ENCODE data around the gene TMEM178B.

Gene TMEM178B

GRCh38 chr7:141477865-141478264, 404.0 kb downstream of the TMEM178B start:
- no peak for DNase-seq (ENCODE audit: low read depth)

GRCh38 chr7:141478845-141479244, 405.0 kb downstream of the TMEM178B start:
- no peak for DNase-seq (ENCODE audit: low read depth)

GRCh38 chr7:141480953-141481352, 407.1 kb downstream of the TMEM178B start:
- no peak for DNase-seq (ENCODE audit: low read depth)

- DNase-seq (ENCODE audit: low read depth), result no peak
Measured at GRCh38 chr7:141481971-141482370, 408.1 kb downstream of the TMEM178B start.

GRCh38 chr7:141483044-141483443, 409.2 kb downstream of the TMEM178B start:
- no peak for DNase-seq (ENCODE audit: low read depth)

- DNase-seq (ENCODE audit: low read depth), result no peak
Measured at GRCh38 chr7:141484907-141485306, 411.0 kb downstream of the TMEM178B start.

- no peak for DNase-seq (ENCODE audit: low read depth)
Measured at GRCh38 chr7:141486959-141487358, 413.1 kb downstream of the TMEM178B start.

- DNase-seq (ENCODE audit: low read depth), result no peak
Measured at GRCh38 chr7:141490474-141490873, 416.6 kb downstream of the TMEM178B start.

- DNase-seq (ENCODE audit: low read depth), result no peak
Measured at GRCh38 chr7:141495057-141495456, 421.2 kb downstream of the TMEM178B start.

- DNase-seq (ENCODE audit: low read depth), result no peak
Measured at GRCh38 chr7:141497391-141497790, 423.5 kb downstream of the TMEM178B start.

GRCh38 chr7:141500608-141501007, 426.7 kb downstream of the TMEM178B start:
- no peak for DNase-seq (ENCODE audit: low read depth)

GRCh38 chr7:141501451-141501850, 427.6 kb downstream of the TMEM178B start:
- DNase-seq (ENCODE audit: low read depth), result no peak

GRCh38 chr7:141511316-141511675, 437.4 kb downstream of the TMEM178B start:
- DNase-seq (ENCODE audit: low read depth), result no peak

- no peak for DNase-seq (ENCODE audit: low read depth)
Measured at GRCh38 chr7:141511676-141512396, 438.0 kb downstream of the TMEM178B start.

- DNase-seq (ENCODE audit: low read depth), result no peak
Measured at GRCh38 chr7:141512597-141512996, 438.7 kb downstream of the TMEM178B start.

- no peak for DNase-seq (ENCODE audit: low read depth)
Measured at GRCh38 chr7:141513720-141514119, 439.9 kb downstream of the TMEM178B start.

GRCh38 chr7:141515941-141516340, 442.1 kb downstream of the TMEM178B start:
- DNase-seq (ENCODE audit: low read depth), result no peak

GRCh38 chr7:141519623-141520022, 445.8 kb downstream of the TMEM178B start:
- DNase-seq (ENCODE audit: low read depth), result no peak

- no peak for DNase-seq (ENCODE audit: low read depth)
Measured at GRCh38 chr7:141522657-141523342, 448.9 kb downstream of the TMEM178B start.

- no peak for DNase-seq (ENCODE audit: low read depth)
Measured at GRCh38 chr7:141525973-141526514, 452.2 kb downstream of the TMEM178B start.

- no peak for DNase-seq (ENCODE audit: low read depth)
Measured at GRCh38 chr7:141527076-141527475, 453.2 kb downstream of the TMEM178B start.

- DNase-seq (ENCODE audit: low read depth), result no peak
Measured at GRCh38 chr7:141528399-141528798, 454.5 kb downstream of the TMEM178B start.

Data from GM04503 (cell line).